ENCODE results near the gene ALKBH6.

GRCh38 chr19:36001605-36002004, 12.4 kb downstream of the ALKBH6 start:
- TF ChIP-seq ZNF473 (tag by site-specific recombination; IDR thresholded peaks at IDR 0.05) (no peak), ZBTB17 (tag by site-specific recombination; IDR thresholded peaks at IDR 0.05) (no peak)

Measured in HEK293 (cell line).